ENCODE data around the gene KAT2B. TPM values are rescaled to one million over a fixed set of nuclear protein-coding genes. Genes with fewer than 3 reads are reported as not detected.

Gene KAT2B
- total RNA-seq, 2 donors from 2014 or later, result 2.2 to 4.1 TPM

DNA sequence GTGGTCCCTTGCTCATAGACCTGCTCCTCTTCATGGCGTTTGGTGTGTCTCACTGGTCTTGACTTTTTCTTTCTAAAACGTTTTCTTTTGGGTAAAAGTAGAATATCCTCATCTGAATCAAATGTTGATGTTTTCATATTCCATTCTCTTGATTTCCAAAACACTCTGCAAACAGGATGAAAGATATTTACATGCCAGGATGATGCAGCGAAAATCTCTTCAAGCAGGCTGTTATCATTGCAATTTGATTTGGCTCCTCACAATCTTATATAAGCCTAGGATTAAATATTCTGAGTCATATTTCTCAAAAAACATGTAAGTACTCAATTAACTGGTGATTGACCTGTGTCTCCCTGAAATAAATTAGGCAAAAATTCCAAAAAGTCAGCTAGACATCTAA is 38.3 kb upstream of the KAT2B start:
- no peaks in the 10 kb centered on the region for H3K36me3 Mint-ChIP-seq (ENCODE audit: low read depth)
- no peak for DNase-seq
- Histone ChIP-seq H3K9ac (ENCODE audit: extremely low read depth, low read length, poor library complexity, severe bottlenecking) (no peak overlapping the region), H3K27ac (ENCODE audit: low read depth, low read length) (no peak overlapping the region), H3K36me3 (ENCODE audit: control insufficient read depth, insufficient read depth, low read length) (no peaks in the 10 kb centered on the region), H3K9me3 (ENCODE audit: control insufficient read depth, low read length) (no peaks in the 10 kb centered on the region), H3K4me1 (ENCODE audit: control insufficient read depth, insufficient read depth, low read length) (no peaks in the 10 kb centered on the region), H3K27me3 (ENCODE audit: control insufficient read depth, insufficient read depth, low read length, poor library complexity, severe bottlenecking) (no peaks in the 10 kb centered on the region), H3K4me3 (ENCODE audit: low read length) (no peak overlapping the region)
- no peaks in the 10 kb centered on the region for H3K4me1 Mint-ChIP-seq
- H3K27me3 Mint-ChIP-seq (ENCODE audit: insufficient read depth), result no peaks in the 10 kb centered on the region
- WGBS, 2 experiments (ENCODE audit: insufficient coverage in 1 of 2, insufficient read length in 1 of 2), result 48 to 67% methylated on average over 2 to 3 of the region's 3 CpGs
- TF ChIP-seq, protein P1, sequence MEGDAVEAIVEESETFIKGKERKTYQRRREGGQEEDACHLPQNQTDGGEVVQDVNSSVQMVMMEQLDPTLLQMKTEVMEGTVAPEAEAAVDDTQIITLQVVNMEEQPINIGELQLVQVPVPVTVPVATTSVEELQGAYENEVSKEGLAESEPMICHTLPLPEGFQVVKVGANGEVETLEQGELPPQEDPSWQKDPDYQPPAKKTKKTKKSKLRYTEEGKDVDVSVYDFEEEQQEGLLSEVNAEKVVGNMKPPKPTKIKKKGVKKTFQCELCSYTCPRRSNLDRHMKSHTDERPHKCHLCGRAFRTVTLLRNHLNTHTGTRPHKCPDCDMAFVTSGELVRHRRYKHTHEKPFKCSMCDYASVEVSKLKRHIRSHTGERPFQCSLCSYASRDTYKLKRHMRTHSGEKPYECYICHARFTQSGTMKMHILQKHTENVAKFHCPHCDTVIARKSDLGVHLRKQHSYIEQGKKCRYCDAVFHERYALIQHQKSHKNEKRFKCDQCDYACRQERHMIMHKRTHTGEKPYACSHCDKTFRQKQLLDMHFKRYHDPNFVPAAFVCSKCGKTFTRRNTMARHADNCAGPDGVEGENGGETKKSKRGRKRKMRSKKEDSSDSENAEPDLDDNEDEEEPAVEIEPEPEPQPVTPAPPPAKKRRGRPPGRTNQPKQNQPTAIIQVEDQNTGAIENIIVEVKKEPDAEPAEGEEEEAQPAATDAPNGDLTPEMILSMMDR (conservative IDR thresholded peaks at IDR 0.05), result no peak
- H3K9me3 Mint-ChIP-seq, result no peaks in the 10 kb centered on the region
- H3K27ac Mint-ChIP-seq, result no peak overlapping the region
- H3K4me3 Mint-ChIP-seq, result no peak overlapping the region

DNA sequence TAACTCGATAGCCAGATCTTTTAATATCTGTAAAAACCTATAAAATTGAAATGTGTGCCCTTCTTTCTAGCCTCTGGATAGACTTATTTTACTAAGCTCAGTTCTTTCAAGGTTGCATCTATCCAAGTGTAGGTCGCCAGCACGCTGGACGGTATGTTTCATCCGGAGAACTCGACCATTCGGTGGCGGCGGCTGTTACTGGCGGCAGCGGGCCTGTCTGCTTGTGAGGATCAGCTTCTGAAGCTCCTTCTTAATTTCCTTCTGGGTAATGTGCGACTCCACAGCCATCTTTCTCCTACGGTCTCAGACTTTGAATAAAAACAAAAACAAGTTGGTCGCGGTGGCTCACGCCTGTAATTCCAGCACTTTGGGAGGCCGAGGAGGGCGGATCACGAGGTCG is 32.3 kb upstream of the KAT2B start:
- Histone ChIP-seq H3K9ac (ENCODE audit: extremely low read depth, low read length, poor library complexity, severe bottlenecking) (no peak overlapping the region), H3K4me1 (ENCODE audit: control insufficient read depth, insufficient read depth, low read length) (no peaks in the 10 kb centered on the region), H3K36me3 (ENCODE audit: control insufficient read depth, insufficient read depth, low read length) (no peaks in the 10 kb centered on the region), H3K27me3 (ENCODE audit: control insufficient read depth, insufficient read depth, low read length, poor library complexity, severe bottlenecking) (no peaks in the 10 kb centered on the region), H3K4me3 (ENCODE audit: low read length) (no peak overlapping the region), H3K27ac (ENCODE audit: low read depth, low read length) (no peak overlapping the region), H3K9me3 (ENCODE audit: control insufficient read depth, low read length) (no peaks in the 10 kb centered on the region)
- no peak for DNase-seq
- no peak overlapping the region for H3K4me3 Mint-ChIP-seq
- H3K4me1 Mint-ChIP-seq, result no peaks in the 10 kb centered on the region
- no peaks in the 10 kb centered on the region for H3K36me3 Mint-ChIP-seq (ENCODE audit: low read depth)
- H3K27me3 Mint-ChIP-seq (ENCODE audit: insufficient read depth), result no peaks in the 10 kb centered on the region
- 93 to 95% methylated on average over 20 of the region's 20 CpGs for WGBS, 2 experiments (ENCODE audit: insufficient coverage in 1 of 2, insufficient read length in 1 of 2)
- H3K27ac Mint-ChIP-seq, result no peak overlapping the region
- H3K9me3 Mint-ChIP-seq, result no peaks in the 10 kb centered on the region
- TF ChIP-seq, protein P1 (conservative IDR thresholded peaks at IDR 0.05), result no peak

DNA sequence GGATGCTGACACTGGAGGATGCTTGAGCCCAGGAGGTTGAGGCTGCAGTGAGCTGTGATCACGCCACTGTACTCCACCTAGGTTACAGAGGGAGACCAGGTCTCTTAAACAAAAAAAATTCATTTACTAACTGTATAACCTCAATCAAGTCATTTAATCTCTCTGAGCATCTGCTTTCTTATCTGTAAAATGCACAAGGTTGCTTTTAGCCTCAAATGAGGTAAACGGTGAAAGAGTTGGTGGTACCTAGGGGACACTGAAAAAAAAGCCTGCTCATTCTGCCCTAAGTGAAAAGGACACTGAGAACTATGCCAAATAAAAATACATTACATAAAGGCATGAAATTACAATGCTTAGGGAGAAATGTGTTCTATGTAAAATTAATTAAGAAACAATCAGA is 31.6 kb upstream of the KAT2B start:
- TF ChIP-seq, protein P1 (conservative IDR thresholded peaks at IDR 0.05), result no peak

More for the DNA sequence above, 31.6 kb upstream of the KAT2B start:
- H3K36me3 ChIP-seq (ENCODE audit: control insufficient read depth, insufficient read depth, low read length), result no peaks in the 10 kb centered on the region
- no peaks in the 10 kb centered on the region for H3K9me3 Mint-ChIP-seq
- no peaks in the 10 kb centered on the region for H3K27me3 ChIP-seq (ENCODE audit: control insufficient read depth, insufficient read depth, low read length, poor library complexity, severe bottlenecking)
- H3K4me1 ChIP-seq (ENCODE audit: control insufficient read depth, insufficient read depth, low read length), result no peaks in the 10 kb centered on the region
- no peaks in the 10 kb centered on the region for H3K36me3 Mint-ChIP-seq (ENCODE audit: low read depth)
- H3K9me3 ChIP-seq (ENCODE audit: control insufficient read depth, low read length), result no peaks in the 10 kb centered on the region
- WGBS, 2 experiments (ENCODE audit: insufficient coverage in 1 of 2, insufficient read length in 1 of 2), result 90 to 95% methylated on average over 1 to 2 of the region's 2 CpGs
- no peak for DNase-seq
- H3K27ac Mint-ChIP-seq, result no peak overlapping the region
- no peak overlapping the region for H3K27ac ChIP-seq (ENCODE audit: low read depth, low read length)
- no peak overlapping the region for H3K4me3 ChIP-seq (ENCODE audit: low read length)
- H3K4me1 Mint-ChIP-seq, result no peaks in the 10 kb centered on the region
- H3K4me3 Mint-ChIP-seq, result no peak overlapping the region
- no peak overlapping the region for H3K9ac ChIP-seq (ENCODE audit: extremely low read depth, low read length, poor library complexity, severe bottlenecking)
- H3K27me3 Mint-ChIP-seq (ENCODE audit: insufficient read depth), result no peaks in the 10 kb centered on the region
